Amniotic stem cell (primary cell): Measurements from ENCODE around the gene DYNLRB2.
A peak's percentile ranks its signal among the peaks of the same experiment; 100 is the strongest.

Source experiments
- DNase-seq: peaks from one replicate; lab custom pipeline; 2025; lab: John Stamatoyannopoulos, UW

DYNLRB2 gene

DNA sequence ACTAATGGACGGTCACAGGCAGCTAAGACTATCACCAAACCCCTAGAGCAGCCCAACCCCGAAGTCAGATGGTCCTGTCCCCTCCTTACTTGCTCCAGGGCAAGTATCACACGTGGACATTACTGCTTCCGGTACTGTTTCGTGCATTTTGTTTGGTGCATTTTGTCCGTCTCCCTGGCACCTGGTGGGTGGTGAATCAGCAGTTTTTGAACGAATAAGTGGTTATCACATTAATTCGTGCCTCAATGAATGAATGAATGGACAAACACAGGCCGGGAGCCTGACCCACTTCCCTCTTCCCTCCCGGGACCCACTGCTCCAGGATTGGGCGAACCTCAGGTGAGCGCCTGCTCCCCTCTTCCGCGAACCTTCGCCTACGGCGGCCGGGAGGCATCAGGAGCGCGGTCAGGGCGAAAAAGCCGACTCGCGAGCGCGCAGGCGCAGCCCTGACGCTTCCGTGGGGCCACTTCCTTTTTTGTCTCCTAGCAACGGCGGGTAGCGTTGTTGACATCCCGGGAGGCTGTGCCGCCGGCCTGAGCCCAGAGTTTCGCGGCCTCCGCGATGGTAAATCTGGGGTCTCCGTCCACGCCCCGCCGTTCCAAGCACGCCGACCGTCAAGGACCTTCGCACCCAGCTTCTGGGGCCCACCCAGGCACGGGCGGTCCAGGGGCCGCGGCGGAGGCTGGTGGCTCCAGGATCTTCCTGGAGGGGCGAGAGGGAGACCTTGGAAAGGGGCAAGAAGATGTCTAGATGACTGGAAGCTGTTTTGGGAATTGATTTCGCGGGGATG lies at the start of gene DYNLRB2:
Gene DYNLRB2 (plus strand): TSS at position 478 of the 790 bp plus-strand sequence. CDS start 84 bp downstream, at position 562.
- peak; percentile 88 for DNase-seq

DNA sequence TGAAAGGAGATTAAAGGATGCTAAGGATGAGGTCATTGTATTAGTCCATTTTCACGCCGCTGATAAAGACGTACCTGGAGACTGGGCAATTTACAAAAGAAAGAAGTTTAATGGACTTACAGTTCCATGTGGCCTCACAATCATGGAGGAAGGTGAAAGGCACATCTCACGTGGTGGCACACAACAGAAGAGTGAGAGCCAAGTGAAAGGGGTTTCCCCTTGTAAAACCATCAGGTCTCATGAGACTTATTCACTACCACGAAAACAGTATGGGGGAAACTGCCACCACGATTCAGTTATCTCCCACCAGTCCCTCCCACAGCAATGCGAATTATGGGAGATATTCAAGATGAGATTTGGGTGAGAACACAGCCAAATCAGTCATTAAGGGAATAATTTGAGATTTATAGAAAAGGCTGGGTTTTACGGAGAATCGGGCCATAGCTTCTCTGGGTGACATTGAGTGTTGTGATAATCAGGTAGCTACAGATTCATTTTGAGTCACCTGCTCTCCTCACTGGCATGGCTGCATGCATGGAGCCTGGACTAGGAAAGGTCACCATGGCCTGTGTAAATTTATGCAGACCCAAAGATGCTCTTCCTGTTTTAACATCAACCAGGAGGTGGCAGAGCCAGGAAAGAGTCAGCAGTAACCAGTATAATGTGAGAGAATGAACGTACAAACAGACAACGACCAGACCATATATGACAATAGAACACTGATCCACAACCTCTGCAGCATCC lies 40.5 kb upstream of the DYNLRB2 start:
- no peak for DNase-seq

DNA sequence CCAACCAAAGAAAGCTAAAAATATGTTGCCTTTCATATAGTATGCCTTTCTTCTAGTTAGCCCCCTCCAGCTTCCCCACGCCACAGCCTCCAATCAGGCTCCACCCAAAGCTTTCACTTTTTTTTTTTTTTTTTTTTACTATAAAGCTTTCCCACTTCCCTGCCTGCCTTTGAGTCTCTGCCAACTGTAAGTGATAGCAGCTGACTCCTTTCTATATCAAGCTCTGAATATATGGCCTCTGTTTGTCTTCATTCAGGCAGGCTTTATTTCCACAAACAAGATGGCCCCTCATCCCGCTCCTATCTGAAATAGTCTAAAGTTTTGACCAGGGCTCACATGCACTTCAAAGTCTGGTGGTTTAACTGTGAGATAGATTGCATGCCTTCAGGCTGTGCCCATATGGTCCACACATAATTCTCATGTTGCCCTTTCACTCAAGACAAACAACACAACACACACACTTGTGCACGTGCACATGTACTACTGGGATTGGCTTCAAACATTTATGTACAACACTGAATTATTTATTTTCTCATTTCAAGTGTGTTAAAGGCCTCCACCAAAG lies 39.8 kb upstream of the DYNLRB2 start:
- no peak for DNase-seq

DNA sequence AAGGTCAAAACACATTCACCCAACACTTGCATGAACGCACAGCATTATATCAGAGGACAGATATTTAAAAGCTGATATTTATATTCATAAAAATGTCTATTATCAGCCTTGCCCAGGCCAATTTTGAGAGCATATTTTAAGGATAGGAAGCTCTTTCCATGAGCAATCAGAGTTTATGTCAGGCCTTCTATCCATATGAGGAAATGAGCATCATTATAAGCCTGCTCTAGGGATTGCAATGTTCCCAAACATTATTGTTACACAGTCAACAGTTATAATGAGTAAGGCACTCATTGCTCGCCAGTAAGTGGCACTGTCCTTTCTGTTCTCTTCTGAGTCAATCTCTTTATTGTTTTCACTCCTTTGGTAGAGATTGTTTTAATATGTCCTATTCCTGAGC lies 37.7 kb upstream of the DYNLRB2 start:
- DNase-seq = no peak

DNA sequence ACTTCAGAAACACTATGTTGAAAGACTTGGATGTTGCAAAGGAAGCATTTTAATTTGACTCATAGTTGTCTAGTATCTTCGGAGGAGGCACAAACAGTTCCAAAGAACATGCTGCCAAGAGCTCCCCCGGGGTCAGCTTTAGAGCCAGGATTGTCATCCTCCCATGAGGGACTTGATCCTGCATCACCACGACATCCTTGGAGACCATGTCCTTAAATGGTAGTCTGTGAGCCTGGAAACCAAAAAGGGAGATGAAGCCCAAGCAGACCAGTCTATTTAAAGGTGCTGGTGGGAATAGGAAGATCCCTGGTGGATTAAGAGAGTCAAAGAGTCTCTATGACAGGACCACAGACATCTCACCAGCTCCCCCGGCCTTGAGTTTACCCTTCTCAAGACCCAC lies 33.3 kb upstream of the DYNLRB2 start:
- DNase-seq = no peak

DNA sequence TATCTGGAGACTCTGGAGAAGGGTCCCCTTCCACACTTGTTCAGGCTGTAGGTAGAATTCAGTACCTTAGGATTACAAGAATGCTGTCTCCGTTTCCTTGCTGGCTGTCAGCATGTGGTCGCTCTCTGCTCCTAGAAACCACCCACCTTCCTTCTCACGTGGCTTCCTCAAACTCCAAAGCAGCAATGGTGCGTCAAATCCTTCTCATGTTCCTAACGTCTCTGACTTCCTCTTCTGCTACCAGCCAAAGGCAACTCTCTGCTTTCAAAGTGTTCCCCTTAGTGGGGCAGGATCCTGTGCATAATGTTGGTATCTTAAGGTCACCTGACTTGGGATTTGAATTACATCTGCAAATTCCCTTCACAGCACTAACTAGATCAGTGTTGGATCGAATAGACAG lies 30.9 kb upstream of the DYNLRB2 start:
- DNase-seq = no peak

DNA sequence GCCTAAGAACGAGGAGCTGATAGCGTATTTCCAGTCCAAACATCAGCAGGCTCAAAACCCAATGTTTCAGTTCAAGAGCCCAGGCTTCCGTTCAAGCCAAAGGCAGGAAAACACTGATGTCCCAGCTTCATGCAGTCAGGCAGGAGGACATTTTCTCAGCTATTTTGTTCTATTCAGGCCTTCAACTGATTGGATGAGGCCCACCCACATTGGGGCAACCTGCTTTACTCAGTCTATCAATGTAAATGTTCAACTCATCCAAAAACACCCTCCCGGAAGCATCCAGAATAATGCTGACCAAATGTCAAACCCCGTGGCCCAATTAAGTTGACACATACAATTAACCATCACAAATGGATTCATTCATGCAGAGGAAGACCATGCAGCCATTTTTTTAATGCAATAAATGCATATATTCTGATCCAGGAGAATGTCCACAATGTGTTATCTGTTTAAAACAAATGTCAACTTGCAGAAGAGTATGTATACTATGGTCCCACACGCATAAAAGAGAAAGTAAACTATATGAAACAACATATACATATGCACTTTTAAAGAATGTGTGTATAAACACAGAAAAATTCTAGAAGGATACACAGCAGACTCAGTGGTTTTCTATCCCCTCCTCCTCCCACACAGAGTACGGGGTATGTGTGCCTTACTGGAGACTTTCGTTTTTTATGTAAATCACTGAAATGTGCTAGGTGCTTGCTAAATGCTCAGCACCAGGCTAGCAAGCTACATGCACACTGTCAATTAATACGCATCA lies 28.8 kb upstream of the DYNLRB2 start:
- no peak for DNase-seq

DNA sequence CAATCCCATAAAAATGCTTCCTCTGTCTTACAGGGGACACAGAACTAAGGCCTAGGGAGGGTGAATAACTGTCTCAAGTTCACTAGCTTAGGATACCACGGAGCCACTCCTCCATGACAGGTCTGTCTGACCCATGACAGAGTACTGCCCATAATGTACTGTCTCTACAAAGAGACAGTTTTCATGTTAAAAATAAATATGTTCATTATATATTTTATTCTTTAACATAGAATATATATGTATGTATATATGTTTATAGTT lies 28.3 kb upstream of the DYNLRB2 start:
- no peak for DNase-seq

DNA sequence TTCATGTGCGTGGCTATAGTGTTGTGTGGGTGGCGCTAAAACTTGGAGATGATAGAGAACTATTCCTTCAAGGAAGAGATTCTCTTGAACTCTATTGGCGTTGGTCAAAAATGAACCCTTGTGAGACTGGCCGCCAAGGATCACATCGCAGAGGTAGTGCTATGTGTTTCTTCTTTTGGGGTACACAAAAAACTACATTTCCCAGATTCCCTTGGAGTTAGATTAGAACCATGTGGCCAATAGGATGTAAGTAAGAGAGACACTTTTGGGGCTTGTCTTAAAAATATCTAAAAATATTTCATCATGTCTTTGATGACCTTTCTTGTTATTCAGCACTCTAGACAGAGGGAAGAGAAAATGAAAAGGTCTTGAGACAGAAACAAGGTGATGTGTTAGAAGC lies 25.4 kb upstream of the DYNLRB2 start:
- no peak for DNase-seq

DNA sequence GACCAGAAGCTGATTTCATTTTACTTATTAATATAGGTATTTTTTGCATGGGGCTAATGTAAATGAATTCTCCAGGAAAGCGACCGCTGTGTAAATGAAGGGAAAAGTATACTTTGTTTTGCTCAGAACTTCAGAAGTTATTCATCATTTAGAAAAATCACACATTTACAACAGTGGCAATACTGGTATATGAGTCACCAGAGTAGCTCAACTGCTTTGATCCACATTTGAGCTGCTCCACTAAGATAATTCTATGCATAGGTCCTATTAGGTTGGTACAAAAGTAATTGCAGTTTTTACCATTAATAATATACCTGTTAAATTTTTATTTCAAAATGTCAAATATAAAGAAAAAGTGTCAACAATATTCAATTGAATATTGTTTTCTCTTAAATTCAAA lies 22.9 kb upstream of the DYNLRB2 start:
- no peak for DNase-seq

DNA sequence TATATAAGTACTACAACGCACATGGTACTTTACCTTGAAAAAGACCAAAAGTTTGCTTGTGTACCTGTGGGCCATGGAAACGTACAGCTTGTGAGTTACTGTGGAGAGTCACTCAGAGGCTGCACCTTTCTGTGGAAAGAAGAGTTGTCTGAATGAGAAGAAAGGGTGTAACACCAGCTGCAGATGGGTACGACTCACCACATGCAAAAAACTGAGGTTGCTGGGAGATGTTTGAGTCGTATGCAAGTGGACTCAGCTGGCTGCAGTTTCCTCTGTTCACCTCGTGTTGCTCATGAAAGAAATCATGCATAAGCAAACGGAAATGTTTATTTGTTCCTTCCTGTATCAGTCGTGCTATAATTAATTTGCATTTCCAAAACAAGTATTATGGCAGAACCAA lies 22.4 kb upstream of the DYNLRB2 start:
- DNase-seq = no peak

DNA sequence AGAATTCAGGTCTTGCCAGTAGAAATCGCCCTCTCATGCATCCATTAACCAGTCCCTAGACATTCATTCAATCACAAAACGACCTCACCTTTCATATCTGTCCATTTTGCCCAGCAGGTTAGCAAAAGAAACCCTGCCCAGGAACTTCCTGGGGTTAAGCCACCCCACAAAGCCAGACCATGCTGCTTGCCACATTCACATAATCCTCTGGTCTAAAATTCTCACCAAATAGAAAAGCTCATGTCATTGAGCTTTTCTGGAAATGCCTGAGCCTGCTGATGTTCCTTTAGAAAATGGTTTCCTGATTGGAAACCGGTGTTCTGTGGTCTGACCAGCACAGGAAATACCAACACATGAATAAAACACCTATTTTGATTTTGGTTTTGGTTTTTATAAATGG lies 21.6 kb upstream of the DYNLRB2 start:
- no peak for DNase-seq

DNA sequence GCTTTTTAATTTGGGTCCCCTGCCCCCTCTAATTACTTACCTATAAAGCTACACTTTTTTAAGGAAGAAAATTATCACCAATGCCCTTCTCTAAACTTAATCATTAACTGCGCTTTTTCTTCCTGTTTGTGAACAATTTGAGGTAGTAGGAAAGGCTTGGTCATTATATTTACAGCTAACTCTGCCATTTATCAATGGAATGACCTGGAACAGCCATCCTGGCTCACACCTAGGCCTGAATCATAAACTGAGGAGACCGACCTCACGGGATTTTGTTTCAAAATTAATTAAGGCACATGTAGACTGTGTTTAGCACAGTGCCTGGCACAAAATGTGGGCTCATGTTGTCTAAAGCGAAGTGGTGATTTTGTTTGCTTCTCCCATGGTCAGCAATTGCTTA lies 15.4 kb upstream of the DYNLRB2 start:
- no peak for DNase-seq

DNA sequence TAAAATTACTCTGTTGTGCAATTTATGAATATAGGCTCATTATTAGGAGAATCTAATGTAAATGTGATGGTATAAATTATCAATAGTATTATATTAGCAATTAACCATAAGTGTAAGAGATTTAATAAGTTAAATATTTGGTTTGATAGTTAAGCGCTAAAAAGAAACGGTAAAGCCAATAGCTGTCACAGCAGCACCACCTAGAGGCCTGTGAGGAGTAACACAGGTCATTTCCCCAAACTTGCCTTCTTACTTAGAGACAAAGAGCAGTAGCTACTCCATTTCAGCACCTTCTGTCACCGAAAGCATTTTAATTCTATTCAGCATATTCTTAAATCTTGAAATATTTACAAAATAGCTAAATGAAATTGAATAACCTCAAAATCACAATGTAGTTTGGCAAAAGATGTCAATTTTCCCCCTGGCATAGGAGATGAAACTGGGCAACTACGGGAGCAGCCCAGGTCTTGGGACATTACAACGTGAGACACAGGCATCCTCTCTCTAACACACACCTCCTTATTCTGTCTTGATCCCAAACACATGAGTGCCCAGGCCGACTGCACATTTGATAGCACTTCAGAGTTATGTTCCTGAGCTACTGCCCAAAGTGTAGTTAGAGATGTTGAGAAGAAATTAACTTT lies 14.3 kb upstream of the DYNLRB2 start:
- peak; percentile 17 for DNase-seq

DNA sequence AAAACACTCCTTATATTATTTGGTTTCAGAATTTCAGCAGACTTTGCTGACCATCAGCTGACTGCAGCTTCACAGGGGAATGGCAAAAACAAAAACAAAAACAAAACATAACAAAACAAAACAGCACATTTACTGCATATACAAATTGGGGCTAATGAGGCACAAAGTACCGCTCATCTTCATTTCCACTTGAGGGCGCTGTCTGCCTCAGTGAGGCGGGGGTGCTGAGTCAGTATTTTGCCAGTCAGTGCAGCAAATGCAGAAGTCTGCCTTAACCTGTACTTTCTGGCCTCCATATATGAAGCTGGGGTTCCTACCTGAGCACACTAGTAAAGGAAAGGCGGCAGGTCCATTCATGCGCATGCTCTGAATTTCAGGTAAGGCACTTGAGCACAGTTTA lies 13.5 kb upstream of the DYNLRB2 start:
- DNase-seq = no peak

DNA sequence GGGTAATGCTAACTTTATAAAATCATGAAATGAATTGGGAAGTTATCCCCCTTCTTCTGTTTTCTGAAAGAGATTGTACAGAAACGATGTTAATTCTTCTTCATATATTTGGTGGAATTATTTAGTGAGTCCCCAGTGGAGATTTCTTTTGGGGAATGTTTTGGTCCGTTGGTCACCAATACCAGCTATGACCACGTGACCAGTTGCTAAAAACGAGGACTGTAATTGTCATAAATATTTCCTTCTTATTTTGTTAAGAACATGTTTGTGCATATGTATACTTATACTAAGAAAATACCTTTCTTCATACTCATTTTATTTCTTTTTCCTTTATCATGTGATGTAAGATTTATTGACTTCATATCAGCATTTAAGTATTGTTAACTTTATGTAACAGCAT lies 10.3 kb upstream of the DYNLRB2 start:
- no peak for DNase-seq

DNA sequence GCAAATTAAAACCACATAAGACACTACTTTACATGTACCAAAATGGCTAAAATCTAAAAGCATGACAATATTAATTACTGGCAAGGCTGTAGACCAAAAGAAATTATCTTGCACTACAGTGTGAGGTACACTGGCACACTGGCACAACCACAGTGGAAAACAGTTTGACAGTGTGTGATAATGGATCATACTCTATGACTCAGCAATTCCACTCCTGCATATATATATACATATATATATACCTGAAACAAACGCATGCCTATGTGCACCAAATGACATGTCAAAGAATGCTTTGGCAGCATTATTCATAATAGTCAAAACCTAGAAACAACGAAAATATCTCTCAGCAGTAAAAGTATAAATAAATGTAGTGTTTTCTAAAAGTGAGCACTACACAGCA lies 4.6 kb upstream of the DYNLRB2 start:
- DNase-seq = no peak

DNA sequence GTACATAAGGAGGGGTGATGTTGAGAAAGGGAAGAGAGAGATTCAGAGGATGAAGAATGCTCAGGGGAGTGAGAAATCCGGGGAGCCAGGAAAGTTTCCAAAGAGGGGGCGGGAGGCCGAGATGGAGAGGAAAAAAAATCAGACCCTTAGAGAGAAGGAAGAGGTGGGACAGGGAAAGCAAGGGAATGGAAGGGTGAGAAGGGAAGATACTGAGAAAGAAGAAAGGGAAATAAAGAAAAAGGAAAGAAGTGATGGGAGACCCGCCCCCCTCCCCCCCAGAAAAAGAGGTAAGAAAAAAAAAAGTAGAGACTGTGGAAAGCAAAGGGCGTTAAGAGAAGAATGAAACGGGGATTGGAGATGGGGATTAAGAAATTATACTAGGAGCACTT lies 507 bp downstream of the DYNLRB2 start:
- DNase-seq = no peak

DNA sequence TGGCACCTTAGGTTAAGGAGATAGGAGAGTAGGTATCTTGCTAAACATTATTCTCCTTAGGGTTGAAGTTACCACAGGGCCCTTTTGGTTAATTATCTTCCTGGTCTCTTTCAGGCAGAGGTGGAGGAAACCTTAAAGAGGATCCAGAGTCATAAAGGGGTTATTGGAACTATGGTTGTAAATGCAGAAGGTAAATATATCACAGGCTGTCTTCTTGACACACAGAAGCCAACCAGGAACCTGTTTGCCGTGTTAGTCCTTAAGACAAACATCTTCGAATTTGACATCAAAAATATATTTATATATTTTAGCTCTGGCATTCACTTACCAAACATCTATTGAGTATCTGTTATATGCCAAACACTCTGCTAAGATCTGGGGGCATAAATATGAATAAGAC lies 2.4 kb downstream of the DYNLRB2 start:
- no peak for DNase-seq

DNA sequence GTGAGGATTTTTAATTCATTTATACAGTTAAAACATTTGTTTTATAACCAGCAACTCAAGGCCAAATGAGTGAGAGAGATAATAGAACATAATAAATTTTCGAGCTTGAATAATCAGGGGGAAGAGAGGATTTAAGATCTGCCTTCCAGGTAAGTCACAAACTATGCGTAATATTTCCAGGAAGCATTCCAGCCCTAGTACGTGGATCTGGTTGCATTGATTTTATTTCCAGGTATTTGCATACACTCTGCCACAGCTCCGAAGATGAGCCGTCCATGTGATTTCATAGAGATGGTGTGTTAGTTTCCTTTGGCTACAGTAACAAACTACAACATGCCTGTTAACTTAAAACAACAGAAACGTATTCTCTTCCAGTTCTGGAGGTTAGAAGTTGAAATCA lies 3.5 kb downstream of the DYNLRB2 start:
- DNase-seq = no peak

DNA sequence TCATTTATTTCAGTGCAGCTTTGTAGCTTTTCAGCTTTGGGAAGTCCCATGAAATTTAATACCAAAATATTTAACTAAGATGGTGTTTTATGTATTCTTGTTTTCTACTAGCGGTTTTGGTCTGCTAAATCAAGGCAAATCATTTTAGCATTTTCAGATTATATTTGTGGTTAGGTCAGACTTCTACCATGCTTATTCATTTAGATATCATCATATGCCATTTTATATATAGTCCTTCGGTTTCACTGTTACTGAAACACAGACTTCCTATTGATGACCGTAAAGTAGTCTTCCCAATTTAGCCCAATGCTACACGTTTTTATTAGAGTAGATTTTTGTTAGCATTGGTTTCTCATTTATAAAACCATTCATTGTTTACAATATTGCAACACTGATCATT lies 5.5 kb downstream of the DYNLRB2 start:
- DNase-seq = no peak

DNA sequence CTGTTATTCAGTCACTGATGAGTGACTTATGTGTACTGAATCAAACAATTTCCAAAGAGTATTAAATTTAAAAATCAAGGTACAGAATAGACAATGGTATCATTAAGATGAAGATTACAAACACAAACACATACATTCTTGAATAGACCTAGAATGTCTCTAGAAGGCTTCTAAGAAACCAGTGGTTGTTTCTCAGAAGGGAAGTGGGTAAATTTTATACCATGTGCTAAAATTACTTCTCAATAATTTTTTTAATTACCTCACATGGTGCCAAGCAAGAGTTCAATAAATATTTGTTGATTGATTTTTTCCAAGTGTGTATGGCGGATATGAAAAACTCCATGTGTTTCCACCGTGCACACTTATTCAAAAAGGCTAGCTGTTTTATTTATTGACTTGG lies 6.4 kb downstream of the DYNLRB2 start:
- DNase-seq = no peak
